Type B pancreatic cell (in vitro differentiated cells): ENCODE measurements around the gene ZNF865. TPM values are rescaled to one million over a fixed set of nuclear protein-coding genes. Genes with fewer than 3 reads are reported as not detected.
A peak's percentile ranks its signal among the peaks of the same experiment; 100 is the strongest.

ENCODE experiments used
- DNase-seq: peaks from one replicate; pipeline ENCODE4 v3.0.0; 2021; ENCODE audit warnings: mixed read lengths; ENCODE audit not compliant: unreplicated experiment; ENCODE audit errors: extremely low spot score
- H3K27ac Mint-ChIP-seq: 2 replicates; pipeline ENCODE4 v1.8.0; 2021; ENCODE audit warnings: mild to moderate bottlenecking, mixed read lengths
- H3K27me3 Mint-ChIP-seq: 2 replicates; pipeline ENCODE4 v1.8.0; 2021; ENCODE audit warnings: mixed read lengths
- H3K36me3 Mint-ChIP-seq: 2 replicates; pipeline ENCODE4 v1.8.0; 2021; ENCODE audit warnings: mixed read lengths
- H3K4me1 Mint-ChIP-seq: one replicate; pipeline ENCODE4 v1.8.0; 2021; ENCODE audit warnings: mixed read lengths; ENCODE audit not compliant: unreplicated experiment
- H3K4me3 Mint-ChIP-seq: 2 replicates; pipeline ENCODE4 v1.8.0; 2021; ENCODE audit warnings: mild to moderate bottlenecking, mixed read lengths
- H3K9me3 Mint-ChIP-seq: 2 replicates; pipeline ENCODE4 v1.8.0; 2021; ENCODE audit warnings: mixed read lengths
- total RNA-seq: library from RNA; stranded (reverse); gene quantifications from 2 replicates; pipeline ENCODE4 v1.2.1, GENCODE V29; 2021; ENCODE audit warnings: low replicate concordance
- TF ChIP-seq, protein P1 (sequence below): fragments of 200-600 bp; sonication (generic); conservative IDR thresholded peaks from 2 replicates; pipeline ENCODE4 v1.5.0; 2021; ENCODE audit warnings: antibody characterized with exemption, mild to moderate bottlenecking

ZNF865 gene
- total RNA-seq, 1 donor from 2014 or later, result 16.2 TPM

DNA sequence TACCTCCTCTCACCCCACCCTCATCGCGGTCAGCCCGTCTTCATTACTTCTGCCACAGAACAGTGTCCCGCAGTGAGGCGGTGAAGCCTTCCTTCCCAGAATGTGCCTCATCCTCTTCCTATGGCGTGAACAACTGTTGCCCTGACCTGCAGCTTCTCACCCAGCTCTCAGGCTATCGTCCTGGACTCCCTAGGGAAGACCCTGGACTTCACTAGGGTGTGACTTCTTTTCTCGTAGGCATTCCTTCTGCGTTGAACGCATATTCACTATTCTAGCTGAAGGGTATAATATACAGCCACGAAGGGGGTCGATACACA, 982 bp downstream of the ZNF865 start:
- Mint-ChIP-seq H3K27me3 (no peaks in the 10 kb centered on the region), H3K9me3 (no peaks in the 10 kb centered on the region), H3K36me3 (peaks cover 30% of the 10 kb centered on the region), H3K4me3 (peak overlapping the region; percentile 99), H3K27ac (peak overlapping the region; percentile 97), H3K4me1 (peaks cover 21% of the 10 kb centered on the region)
- DNase-seq, result no peak
- TF ChIP-seq, protein P1, sequence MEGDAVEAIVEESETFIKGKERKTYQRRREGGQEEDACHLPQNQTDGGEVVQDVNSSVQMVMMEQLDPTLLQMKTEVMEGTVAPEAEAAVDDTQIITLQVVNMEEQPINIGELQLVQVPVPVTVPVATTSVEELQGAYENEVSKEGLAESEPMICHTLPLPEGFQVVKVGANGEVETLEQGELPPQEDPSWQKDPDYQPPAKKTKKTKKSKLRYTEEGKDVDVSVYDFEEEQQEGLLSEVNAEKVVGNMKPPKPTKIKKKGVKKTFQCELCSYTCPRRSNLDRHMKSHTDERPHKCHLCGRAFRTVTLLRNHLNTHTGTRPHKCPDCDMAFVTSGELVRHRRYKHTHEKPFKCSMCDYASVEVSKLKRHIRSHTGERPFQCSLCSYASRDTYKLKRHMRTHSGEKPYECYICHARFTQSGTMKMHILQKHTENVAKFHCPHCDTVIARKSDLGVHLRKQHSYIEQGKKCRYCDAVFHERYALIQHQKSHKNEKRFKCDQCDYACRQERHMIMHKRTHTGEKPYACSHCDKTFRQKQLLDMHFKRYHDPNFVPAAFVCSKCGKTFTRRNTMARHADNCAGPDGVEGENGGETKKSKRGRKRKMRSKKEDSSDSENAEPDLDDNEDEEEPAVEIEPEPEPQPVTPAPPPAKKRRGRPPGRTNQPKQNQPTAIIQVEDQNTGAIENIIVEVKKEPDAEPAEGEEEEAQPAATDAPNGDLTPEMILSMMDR, result peak; percentile 1

DNA sequence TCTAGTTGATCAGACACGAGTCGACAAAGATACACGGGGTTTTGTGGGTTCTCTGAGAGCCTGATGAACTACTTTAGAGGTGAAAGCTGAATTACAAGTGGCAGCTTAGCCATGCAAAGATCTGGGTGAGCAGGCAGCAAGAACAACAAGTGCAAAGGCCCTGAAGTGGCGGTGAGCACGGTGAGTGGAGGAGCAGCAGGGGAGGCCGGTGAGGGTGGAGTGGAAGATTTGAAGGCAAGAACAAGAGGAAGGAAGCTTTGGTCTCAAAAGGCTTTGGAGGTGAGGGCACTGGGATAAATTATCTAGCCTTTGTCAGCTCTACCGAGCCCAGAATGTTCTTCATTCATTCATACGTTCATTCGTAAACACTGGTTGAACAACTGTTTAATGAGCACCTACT, 1.4 kb downstream of the ZNF865 start:
- peaks cover 30% of the 10 kb centered on the region for H3K36me3 Mint-ChIP-seq
- H3K27ac Mint-ChIP-seq, result peak overlapping the region; percentile 97
- H3K27me3 Mint-ChIP-seq, result no peaks in the 10 kb centered on the region
- TF ChIP-seq, protein P1, result no peak
- H3K9me3 Mint-ChIP-seq, result no peaks in the 10 kb centered on the region
- peak overlapping the region; percentile 99 for H3K4me3 Mint-ChIP-seq
- no peak for DNase-seq
- peaks cover 17% of the 10 kb centered on the region for H3K4me1 Mint-ChIP-seq

DNA sequence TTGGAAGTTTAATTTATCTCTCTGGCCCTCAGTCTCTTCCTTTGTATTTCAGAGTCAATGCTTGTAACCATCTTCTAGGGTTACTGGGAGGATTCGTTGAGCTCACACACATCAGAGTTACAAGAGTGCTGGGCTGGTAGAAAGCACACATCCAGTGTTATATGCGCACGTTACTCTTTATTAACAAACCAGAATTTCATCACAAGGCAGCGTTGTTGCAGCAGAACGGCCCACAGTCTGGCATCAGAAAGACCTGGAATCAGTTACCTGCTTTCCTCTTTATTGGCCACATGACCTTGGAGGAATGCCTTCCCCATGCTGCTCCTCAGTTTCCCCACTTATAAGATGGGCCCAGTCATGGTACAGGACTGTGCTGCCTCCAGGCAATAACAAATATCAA, 3.9 kb downstream of the ZNF865 start:
- no peak overlapping the region for H3K4me3 Mint-ChIP-seq
- no peak for DNase-seq
- peaks cover 17% of the 10 kb centered on the region for H3K4me1 Mint-ChIP-seq
- TF ChIP-seq, protein P1, result no peak
- peaks cover 35% of the 10 kb centered on the region for H3K36me3 Mint-ChIP-seq
- H3K27ac Mint-ChIP-seq, result no peak overlapping the region
- H3K9me3 Mint-ChIP-seq, result no peaks in the 10 kb centered on the region
- H3K27me3 Mint-ChIP-seq, result no peaks in the 10 kb centered on the region

DNA sequence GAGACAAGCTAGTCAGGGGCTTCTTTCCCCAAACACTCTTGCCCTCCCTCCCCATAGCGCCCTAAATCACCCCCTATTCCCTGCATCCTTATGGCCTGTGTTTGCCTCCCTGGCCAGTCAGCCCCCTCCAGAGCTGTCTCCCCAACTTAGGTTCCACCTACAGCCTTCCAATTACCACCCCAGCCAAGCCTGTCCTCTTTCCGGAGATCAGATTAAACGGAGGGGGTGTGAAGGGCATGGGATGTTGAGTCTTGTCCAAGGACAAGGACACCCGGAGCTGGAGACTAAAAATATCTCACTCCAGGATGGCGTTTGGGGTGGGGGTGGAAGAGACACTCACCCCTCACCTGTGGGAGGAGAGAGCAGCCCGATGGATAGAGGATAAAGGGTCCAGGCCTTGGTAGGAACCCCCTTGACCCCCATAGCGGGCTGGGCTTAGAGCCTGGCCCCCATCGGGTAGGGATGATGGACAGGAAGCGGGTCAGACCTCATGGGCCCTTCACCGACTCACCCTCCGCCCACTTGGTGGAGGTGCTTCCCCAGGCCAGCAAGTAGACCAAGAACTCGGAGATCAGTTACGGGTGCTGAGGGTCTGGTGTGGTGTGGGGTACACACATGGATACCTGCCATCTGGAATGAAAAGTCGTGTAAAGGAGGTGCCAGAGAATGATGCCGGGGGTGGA, 6.0 kb downstream of the ZNF865 start:
- Mint-ChIP-seq H3K9me3 (no peaks in the 10 kb centered on the region), H3K27me3 (no peaks in the 10 kb centered on the region), H3K27ac (no peak overlapping the region), H3K4me1 (peaks cover 12% of the 10 kb centered on the region), H3K36me3 (peaks cover 29% of the 10 kb centered on the region), H3K4me3 (no peak overlapping the region)
- no peak for DNase-seq
- TF ChIP-seq, protein P1, result no peak

DNA sequence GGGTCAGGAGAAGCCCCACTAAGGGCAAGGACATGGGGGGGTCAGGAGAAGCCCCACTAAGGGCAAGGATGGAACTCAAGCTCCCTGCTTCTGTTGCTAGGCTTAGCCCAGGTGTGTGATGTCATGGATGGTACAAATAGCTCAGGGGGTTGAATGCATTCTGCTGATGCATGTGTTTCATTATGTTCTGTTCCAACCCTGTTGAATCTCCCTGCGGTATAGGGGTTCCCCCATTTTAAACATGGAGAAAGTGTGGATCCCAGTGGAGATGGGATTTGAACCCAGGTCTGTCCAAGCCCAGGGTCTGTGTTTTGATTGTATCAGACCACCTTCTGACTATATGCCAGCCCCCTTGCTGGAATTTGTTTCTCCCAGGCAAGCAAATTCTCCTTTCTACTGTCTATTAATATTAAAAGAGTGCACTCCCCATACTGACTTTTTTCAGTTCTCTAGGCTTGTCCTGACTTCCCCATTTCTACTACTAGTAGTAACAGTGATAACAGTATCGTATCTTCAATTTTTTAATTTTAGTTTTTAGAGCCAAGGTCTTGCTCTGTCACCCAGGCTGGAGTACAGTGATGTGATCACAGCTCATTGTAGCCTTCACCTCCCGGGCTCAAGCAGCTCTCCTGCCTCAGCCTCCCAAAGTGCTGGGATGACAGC, 6.7 kb downstream of the ZNF865 start:
- Mint-ChIP-seq H3K9me3 (no peaks in the 10 kb centered on the region), H3K27me3 (no peaks in the 10 kb centered on the region), H3K4me3 (no peak overlapping the region), H3K27ac (no peak overlapping the region), H3K36me3 (peaks cover 23% of the 10 kb centered on the region), H3K4me1 (peaks cover 5% of the 10 kb centered on the region)
- TF ChIP-seq, protein P1, result no peak
- DNase-seq, result no peak
